Stimulated activated CD4-positive, alpha-beta T cell treated with anti-CD3 and anti-CD28 coated beads, TNF-alpha, amount 100 ng/mL, for 1 hour (primary cell): Measurements from ENCODE around the gene CDC14B.
"Not testable (repeated sequence)": the region's sequence is repeated elsewhere in the genome, so short reads cannot be mapped to it uniquely, and the experiment has no call there.

Experiments
- DNase-seq, 3 donors: peaks; one replicate each; pipeline ENCODE4 v3.0.0-alpha.2; 2020; ENCODE audit warnings: low read depth in 3 of 3, low spot score in 1 of 3

Gene CDC14B

GRCh38 chr9:96619491-96620180, at the start of gene CDC14B:
TSS of gene CDC14B (minus strand) at chr9:96619843. CDS start at chr9:96619378, 465 bp downstream.
- peak; percentile 6 to 62 (median 26) for DNase-seq

DNA sequence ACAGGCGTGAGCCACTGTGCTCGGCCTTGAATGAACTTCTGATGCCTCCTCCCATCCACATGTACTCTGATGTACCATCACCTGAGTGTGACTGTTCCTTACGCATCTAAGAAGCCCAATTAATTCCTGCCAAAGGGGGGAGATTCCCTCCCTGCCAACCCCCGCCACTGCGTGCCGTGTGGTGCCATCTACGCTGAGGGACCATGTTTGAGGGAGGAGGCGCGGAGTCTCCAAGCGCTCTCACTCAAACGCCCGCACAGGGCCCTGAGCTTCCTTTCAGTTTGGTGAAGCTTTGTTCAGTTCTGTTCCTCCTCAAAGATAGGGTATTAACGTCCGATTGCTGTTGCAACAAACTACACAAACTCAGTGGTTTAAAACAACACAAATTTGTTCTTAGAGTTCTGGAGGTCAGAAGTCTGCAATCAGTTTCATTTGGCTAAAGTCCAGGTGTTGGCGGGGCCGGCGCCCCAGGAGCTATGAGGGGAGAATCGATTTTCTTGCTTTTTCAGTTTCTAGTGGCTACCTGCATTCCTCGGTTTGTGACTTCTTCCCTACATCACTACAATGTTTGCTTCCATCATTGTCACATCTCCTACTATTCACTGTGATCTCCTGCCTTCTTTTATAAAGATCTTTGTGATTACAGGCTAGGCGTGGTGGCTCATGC, 49.4 kb upstream of the CDC14B start:
- no peak for DNase-seq

DNA sequence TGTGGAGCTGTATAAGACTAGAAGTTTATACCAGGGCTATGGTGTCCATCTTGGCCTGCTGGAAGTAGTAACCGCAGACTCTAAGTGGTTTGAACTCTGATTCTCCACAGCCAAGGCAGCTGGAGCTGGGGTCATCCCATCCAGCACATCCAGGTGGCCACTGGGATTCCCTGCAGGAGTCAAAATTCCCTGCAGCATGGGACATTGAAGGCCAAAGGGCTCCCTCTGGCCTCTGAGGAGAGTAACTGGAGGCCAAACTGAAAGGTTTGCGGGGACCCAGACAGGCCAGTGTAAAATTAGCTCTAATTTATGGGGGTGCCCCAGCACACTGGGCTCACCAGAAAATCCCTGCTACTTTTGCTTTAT, 47.7 kb upstream of the CDC14B start:
- DNase-seq, result no peak

DNA sequence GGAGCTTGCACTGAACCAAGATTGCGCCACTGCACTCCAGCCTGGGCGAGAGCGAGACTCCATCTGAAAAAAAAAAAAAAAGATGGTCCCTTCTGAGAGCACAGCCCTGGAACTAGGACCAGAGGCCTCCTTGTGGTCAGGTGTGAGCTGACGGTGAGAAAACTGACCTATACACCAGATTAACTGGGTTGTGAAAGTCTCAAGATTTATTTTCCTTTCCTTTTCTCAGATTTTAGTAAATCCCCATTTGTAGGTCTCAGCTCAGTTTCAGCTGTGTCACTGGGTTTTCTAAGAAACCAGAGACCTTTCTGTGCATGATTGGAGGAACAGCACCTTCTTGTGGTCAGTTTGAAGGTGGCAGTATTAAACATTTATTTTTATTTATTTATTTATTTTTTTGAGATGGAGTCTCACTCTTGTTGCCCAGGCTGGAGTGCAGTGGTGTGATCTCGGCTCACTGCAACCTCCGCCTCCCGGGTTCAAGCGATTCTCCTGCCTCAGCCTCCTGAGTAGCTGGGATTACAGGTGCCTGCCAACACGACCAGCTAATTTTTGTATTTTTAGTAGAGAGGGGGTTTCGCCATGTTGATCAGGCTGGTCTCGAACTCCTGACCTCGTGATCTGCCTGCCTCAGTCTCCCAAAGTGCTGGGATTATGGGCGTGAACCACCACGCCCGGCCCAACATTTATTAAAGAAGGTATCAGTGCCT, 47.2 kb upstream of the CDC14B start:
- DNase-seq, result not testable (repeated sequence)

DNA sequence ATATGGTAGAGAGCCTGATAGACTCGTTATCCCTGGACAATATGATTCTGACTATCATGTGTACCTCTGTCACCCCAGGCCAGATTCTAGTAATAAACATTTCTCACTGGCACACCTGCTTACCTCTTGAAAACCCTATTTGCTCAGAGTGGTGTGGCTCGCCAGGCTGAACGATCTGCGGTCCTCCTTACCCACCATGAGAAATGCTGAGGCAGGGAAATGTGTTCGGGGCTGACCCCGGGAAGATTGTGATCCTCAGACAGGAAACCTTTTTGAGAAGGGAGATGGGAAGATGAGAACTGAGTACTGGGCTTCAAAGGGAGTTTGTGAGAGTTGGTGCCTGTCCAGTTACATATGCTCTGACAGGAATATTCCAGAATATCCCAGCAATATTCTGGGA, 46.1 kb upstream of the CDC14B start:
- no peak for DNase-seq

DNA sequence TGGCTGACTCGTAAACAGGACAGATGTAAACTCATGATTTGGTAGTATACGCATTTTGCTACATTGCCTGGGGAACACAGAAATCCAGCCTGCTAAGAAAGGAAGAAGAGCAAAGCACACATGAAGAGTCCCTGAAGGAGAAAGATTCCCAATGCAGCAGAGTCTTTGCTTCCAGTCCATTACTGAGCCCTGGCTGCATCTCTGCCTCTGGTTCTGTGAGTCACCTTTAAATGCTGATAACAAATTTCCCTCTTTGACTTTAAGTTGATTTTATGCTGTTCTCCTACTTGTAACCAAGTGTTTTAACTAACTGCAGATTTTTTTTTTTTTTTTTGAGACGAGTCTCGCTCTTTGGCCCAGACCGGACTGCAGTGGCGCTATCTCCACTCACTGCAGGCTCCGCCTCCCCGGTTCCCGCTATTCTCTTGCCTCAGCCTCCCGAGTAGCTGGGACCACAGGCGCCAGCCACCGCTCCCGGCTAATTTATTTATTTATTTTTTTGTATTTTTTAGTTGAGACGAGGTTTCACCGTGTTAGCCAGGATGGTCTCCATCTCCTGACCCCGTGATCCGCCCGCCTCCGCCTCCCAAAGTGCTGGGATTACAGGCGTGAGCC, 44.0 kb upstream of the CDC14B start:
- DNase-seq, result no peak

GRCh38 chr9:96661711-96662110, 42.1 kb upstream of the CDC14B start:
- DNase-seq, result no peak

DNA sequence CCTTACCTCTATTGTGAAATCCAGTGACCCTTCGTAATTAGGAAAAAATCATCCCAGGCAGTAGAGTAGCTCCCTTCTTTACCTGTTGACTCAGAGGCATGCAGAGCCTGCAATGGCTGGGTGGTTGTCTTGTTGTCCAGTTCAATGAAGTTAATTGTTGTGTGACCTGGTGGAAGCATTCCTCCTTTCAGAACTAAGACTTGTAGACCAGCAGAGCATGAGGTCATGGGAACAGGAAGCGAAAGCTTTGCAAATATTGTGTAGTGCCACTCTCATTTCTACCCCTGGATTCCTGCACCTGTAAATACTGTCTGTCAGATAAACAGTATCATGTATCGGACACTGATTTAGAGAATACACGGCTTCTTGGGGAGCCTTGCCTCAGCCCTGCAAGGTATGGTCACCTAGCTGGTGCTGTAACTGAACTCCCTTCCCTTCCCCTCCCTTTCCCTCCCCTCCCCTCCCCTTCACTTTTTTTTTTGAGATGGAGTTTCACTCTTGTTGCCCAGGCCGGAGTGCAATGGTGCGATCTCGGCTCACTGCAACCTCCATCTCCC, 41.1 kb upstream of the CDC14B start:
- no peak for DNase-seq

- DNase-seq, result peak; percentile 51 to 72 (median 67)
Measured at GRCh38 chr9:96655198-96655851, 35.7 kb upstream of the CDC14B start, which contains the start of gene PRXL2C. TSS of gene PRXL2C (minus strand) at chr9:96655317. CDS start at chr9:96655281, 36 bp downstream.

DNA sequence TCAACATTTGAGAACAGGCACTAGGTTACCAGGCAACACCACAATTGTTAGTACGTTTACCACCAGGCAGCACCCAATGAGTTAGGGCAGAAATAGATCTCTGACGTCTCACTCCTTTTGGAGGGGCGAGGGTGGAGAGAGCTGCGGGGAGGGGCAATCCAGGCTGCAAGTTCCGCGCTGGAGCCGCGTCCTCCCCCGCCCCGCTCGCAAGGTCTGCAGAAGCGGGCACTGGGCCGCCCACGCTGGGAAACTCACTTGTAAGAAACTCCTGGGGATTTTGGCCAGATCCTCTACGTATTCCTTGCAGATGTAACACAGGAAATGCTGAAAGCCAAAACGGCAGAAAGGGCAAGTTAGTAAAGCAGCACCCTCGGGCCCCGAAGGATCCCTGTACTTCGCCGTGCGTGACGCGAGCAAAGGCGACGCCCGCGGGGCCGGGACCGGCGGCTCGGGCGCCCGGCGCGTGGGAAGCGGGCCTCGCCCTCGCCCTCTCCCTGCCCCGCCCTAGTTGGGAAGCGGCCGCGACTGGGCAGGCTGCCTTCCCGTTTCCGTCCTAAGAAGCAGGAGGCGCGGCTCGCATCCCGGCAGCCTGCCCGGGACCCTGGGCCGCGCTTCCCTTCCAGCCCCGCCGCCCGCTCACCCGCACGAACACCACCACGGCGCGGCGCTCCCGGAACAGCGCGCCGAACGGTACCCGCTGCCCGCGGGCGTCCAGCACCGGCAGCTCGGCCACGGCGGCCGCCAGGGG, 35.0 kb upstream of the CDC14B start:
- DNase-seq, result peak; percentile 20 to 34 (median 34)

- DNase-seq, result no peak
Measured at GRCh38 chr9:96651626-96652025, 32.0 kb upstream of the CDC14B start.

DNA sequence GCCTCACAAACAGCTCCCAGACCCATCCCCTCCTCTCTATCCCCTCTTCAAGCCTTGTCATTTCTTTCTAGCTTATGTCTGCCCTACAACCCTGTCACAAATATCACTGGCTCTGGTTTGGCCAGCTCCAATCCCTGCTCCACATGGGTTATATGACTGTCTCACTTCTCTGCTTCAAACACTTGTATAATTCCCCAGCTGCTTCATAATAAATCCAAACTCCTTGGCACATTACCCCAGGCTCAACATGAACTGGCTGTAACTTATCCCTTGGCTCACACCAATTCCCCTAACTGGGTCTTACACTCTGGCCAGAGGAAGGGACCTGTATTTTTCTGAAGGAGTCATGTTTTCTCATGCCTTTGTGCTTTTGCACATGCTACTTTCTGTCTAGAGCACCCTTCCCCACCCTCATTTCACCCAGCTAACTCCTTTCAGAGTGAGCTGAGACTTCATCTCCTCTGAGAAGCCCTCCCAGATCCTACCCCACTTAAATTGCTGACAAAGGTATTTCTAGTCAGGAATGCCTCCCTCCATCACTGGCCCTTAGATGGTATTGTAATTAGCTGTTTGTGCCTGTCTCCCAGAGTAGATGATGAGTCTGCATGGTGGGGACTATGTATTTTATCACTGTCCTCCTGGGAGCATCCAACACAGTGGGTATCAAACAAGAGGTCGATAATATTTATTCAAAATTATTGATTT, 30.1 kb upstream of the CDC14B start:
- no peak for DNase-seq

DNA sequence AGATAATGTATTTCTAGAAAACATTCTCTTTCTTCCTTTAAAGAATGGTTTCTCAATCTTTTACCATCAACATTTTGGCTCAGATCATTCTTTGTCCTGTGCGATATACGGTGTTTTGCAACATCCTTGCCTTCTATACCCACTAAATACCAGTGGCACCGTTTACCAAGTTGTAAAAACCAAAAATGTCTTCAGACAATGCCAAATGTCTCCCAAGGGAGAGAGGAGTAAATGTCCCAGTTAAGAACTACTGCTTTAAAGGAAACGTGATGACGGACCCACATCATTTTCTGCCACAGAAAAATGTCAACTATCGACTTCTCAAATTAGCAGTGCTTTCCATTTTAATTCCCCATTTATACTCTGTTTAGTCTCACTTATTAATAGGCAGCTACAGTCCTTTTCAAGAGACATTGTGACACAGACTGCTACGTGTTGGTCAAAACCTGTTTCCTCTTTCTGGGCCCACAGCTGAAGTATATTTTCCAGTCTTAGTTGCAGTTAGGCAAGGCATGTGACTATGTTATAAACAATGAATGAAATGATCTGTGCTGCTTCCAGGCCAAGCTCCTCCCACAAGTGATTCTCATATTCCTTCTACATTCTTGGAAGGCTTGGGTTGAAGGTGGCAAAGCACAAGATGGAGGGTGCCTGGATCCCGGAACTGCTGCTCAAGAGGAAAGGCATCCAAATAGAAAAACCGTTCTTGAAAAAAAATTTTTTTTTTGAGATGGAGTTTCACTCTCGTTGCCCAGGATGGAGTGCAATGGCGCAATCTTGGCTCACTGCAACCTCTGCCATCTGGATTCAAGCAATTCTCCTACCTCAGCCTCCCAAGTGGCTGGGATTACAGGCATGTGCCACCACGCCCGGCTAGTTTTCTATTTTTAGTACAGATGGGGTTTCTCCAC, 26.7 kb upstream of the CDC14B start:
- DNase-seq, result no peak

DNA sequence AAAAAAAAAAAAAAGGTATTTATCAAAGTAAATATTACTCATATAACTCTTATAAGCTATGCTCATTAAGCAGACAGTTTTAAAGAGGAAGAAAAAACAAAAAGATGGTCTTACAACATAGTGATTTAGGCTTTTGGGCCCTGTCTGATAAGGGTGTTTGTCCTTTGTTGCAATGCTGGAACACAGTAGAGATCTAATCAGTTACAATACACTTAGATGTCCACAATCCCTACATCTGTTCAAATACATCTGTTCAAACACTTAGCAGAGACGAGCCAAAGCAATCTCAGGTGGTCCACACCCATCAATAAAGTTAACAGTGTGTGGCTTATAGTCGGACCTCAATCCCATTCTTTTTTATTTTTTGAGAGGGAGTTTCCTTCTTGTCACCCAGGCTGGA, 24.5 kb upstream of the CDC14B start:
- no peak for DNase-seq

GRCh38 chr9:96641514-96641913, 21.9 kb upstream of the CDC14B start:
- DNase-seq, result no peak

DNA sequence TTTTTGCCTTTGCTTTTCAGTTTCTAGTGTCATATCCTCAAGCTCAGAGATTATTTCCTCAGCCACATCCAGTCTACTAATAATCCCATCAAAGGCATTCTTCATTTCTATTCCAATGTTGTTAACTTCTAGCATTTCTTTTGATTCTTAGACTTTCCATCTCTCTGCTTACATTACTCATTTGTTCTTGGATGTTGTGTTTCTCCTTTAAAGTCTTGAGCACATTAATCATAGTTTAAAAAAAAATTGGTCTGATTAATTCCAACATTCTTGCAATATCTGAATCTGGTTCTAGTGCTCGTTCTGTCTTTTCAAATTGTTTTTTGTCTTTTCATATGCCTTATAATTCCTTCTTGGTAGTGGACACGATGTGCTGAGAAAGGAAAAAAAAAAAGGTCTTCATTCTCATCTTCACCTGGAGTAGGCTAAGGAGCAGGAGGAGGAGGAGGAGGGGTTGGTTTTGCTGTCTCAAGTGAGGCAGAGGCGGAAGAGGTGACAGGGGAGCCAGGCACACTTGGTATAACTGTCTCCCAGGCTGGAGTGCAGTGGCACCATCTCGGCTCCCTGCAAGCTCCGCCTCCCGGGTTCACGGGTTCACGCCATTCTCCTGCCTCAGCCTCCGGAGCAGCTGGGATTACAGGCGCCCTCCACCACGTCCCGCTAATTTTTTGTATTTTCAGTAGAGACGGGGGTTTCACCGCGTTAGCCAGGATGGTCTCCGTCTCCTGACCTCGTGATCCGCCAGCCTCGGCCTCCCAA, 19.1 kb upstream of the CDC14B start:
- no peak for DNase-seq

DNA sequence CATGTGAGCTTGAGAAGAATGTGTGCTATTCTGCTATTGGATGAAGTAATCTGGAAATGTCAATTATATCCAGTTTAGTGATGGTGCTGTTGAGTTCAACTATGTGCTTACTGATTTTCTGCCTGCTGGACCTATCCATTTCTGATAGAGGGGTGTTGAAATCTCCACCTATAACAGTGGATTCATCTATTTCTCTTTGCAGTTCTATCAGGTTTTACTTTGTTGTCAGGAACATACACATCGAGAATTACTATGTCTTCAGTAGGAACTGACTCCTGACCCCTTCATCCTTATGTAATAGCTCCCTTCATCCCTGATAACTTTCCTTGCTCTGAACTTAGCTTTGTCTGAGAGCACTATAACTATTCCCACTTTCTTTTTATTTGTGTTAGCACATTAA, 16.7 kb upstream of the CDC14B start:
- no peak for DNase-seq

- not testable (repeated sequence) for DNase-seq
Measured at GRCh38 chr9:96633579-96633978, 13.9 kb upstream of the CDC14B start.
